ENCODE measurements around the gene FIZ1.

Gene FIZ1

GRCh38 chr19:55613396-55613795 is 14.1 kb upstream of the FIZ1 start:
- no peak for DNase-seq

GRCh38 chr19:55611983-55612645 is 12.8 kb upstream of the FIZ1 start:
- DNase-seq, result no peak

- DNase-seq, result no peak
Measured at GRCh38 chr19:55611300-55611982, 12.1 kb upstream of the FIZ1 start.

- no peak for DNase-seq
Measured at GRCh38 chr19:55609326-55609725, 10.0 kb upstream of the FIZ1 start.

- DNase-seq, result no peak
Measured at GRCh38 chr19:55606817-55607216, 7.5 kb upstream of the FIZ1 start.

- no peak for DNase-seq
Measured at GRCh38 chr19:55606471-55606787, 7.1 kb upstream of the FIZ1 start.

GRCh38 chr19:55605637-55606470 is 6.5 kb upstream of the FIZ1 start, which contains the start of gene ZNF865:
TSS of gene ZNF865 (plus strand) at chr19:55605647. CDS start at chr19:55613619, 7,972 bp downstream.
- peak; percentile 81 for DNase-seq

GRCh38 chr19:55605207-55605636 is 5.9 kb upstream of the FIZ1 start:
- peak; percentile 98 for DNase-seq

- DNase-seq, result no peak
Measured at GRCh38 chr19:55603581-55604292, 4.4 kb upstream of the FIZ1 start.

GRCh38 chr19:55603115-55603514 is 3.8 kb upstream of the FIZ1 start:
- DNase-seq, result no peak

- no peak for DNase-seq
Measured at GRCh38 chr19:55602104-55603001, 3.0 kb upstream of the FIZ1 start.

GRCh38 chr19:55601084-55601483 is 1.8 kb upstream of the FIZ1 start:
- DNase-seq, result no peak

- no peak for DNase-seq
Measured at GRCh38 chr19:55600662-55601028, 1.3 kb upstream of the FIZ1 start.

GRCh38 chr19:55599842-55600661 is 735 bp upstream of the FIZ1 start, which contains the start of gene ZNF524:
TSS of gene ZNF524 (plus strand) at chr19:55600288. CDS start at chr19:55602113, 1,825 bp downstream.
- peak; percentile 82 for DNase-seq

GRCh38 chr19:55598719-55599467 is 424 bp downstream of the FIZ1 start:
- DNase-seq, result peak; percentile 91

GRCh38 chr19:55598034-55598433 is 1.3 kb downstream of the FIZ1 start:
- DNase-seq, result no peak

GRCh38 chr19:55597501-55597921 is 1.8 kb downstream of the FIZ1 start:
- DNase-seq, result no peak

GRCh38 chr19:55596304-55596703 is 3.0 kb downstream of the FIZ1 start:
- DNase-seq, result no peak

- no peak for DNase-seq
Measured at GRCh38 chr19:55594996-55595545, 4.2 kb downstream of the FIZ1 start.

All from HCEC 1CT (cell line).